ENCODE measurements around the gene CYGB. TPM values are rescaled to one million over a fixed set of nuclear protein-coding genes. Genes with fewer than 3 reads are reported as not detected.
"Not testable (repeated sequence)": the region's sequence is repeated elsewhere in the genome, so short reads cannot be mapped to it uniquely, and the experiment has no call there.

The CYGB gene
- total RNA-seq, 2 experiments from 2014 or later: not detected

DNA sequence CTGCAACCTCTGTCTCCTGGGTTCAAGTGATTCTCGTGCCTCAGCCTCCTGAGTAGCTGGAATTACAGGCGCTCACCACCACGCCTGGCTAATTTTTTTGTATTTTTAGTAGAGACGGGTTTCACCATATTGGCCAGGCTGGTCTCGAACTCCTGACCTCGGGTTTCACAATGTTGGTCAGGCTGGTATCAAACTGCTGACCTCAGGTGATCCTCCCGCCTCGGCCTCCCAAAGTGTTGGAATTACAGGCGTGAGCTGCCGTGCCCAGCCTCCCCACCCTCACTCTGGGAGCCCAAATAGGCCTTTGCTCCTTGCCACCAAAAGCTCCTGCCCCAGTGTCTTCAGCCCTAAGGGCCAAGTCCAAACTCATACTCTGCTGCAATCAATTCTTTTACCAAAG, 15.8 kb downstream of the CYGB start:
- DNase-seq; H3K4me3 Mint-ChIP-seq; ATAC-seq; H3K27ac Mint-ChIP-seq; H3K36me3 Mint-ChIP-seq (ENCODE audit: low read depth); H3K9me3 Mint-ChIP-seq (ENCODE audit: low read depth); H3K27me3 Mint-ChIP-seq: not testable (repeated sequence)
- intact Hi-C loops (cut with DNase I, micrococcal nuclease): loop anchor here (2.0 to 10.0 kb wide), 5 partner anchors 63 to 193 kb away; partner anchors contain the start of genes ST6GALNAC2 (in 2 of the 2) and MXRA7 (in 1 of the 2)
- CTCF ChIA-PET: interaction anchor here (0.8 to 3.3 kb wide), 5 partner anchors 36 to 160 kb away, joined by 3 to 44 read pairs (median 12); no protein-coding TSS in a partner anchor
- peaks cover 14% of the 10 kb centered on the region for H3K4me1 Mint-ChIP-seq
- POLR2A ChIA-PET: interaction anchor here (1.2 kb wide), 1 partner anchor 37 kb away, joined by 3 read pairs; no protein-coding TSS in a partner anchor

DNA sequence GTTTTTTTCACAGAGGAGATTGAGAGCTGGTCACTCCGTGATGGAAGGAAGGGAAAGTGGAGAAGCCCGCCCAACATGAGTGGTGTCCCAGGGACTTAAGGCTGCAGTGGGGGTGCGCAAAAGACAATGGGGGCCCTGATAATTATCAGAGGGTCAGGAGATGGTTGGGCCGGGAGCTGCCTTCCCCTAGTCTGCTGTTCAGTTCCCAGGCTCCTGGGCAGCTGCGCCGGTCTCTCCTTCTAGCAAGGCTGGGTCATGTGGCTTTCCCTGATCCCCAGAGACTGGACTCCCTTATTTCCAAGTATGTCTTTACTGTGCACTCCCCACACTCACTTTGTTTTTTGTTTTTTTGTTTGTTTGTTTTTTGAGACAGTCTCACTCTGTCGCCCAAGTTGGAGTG, 16.2 kb downstream of the CYGB start:
- Mint-ChIP-seq H3K4me3 (no peak overlapping the region), H3K4me1 (peaks cover 17% of the 10 kb centered on the region), H3K9me3 (ENCODE audit: low read depth) (no peaks in the 10 kb centered on the region), H3K27ac (no peak overlapping the region), H3K27me3 (no peaks in the 10 kb centered on the region), H3K36me3 (ENCODE audit: low read depth) (no peaks in the 10 kb centered on the region)
- POLR2A ChIA-PET: no interaction called here
- CTCF ChIA-PET: interaction anchor here (0.6 to 3.2 kb wide), 7 partner anchors 14 to 255 kb away, joined by 3 to 26 read pairs (median 4); no protein-coding TSS in a partner anchor
- DNase-seq: no peak
- intact Hi-C loops (cut with DNase I, micrococcal nuclease): loop anchor here in 1 of 2 experiments (10.0 kb wide), 3 partner anchors 64 to 194 kb away; partner anchors contain the start of genes MXRA7 and ST6GALNAC2
- no peak for ATAC-seq

DNA sequence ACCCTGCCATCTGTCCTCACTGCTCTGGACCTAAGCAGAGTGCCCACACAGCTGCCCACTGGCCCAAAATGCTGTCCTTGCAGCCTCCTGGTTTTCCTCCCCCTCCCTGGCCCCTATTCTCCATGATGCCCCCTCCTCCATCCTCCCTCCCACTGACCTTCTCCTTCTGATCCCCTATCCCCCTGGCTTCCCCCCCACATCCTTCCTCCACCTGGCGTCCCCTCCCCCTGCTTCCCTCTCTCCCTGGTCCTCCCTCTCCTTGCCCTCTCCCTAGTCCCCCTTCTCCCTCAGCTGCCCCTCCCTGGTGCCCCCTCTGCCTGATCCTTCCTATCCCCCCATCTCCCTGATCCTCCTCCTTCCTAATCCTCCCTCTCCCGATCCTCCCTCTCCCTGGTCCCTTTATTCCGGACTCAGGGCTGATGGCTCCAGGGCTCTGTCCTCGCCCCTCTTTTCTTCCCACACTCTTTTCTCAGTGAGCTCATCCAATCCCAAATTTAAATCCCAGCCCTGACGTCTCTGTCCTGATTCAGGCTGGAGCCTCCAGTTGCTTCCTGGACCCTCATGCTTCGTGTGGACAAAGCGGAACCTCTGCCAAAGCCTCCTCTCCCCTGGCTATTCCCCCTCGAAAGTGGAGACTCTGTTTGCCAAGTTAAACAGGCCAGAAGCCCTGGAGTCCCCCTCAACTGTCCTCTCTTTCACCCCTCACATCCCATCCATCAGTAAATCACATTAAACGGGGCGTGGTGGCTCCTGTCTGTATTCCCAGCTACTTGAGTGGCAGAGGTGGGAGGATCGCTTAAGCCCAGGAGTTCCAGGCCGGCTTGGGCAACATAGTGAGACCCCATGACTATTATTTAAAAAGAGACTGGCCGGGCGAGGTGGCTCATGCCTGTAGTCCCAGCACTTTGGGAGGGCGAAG, 18.2 kb downstream of the CYGB start:
- H3K4me3 Mint-ChIP-seq: no peak overlapping the region
- peaks cover 35% of the 10 kb centered on the region for H3K4me1 Mint-ChIP-seq
- no peak for ATAC-seq
- no peak for DNase-seq
- no peaks in the 10 kb centered on the region for H3K27me3 Mint-ChIP-seq
- H3K27ac Mint-ChIP-seq: no peak overlapping the region
- no peaks in the 10 kb centered on the region for H3K36me3 Mint-ChIP-seq (ENCODE audit: low read depth)
- no peaks in the 10 kb centered on the region for H3K9me3 Mint-ChIP-seq (ENCODE audit: low read depth)
- intact Hi-C loops (cut with DNase I, micrococcal nuclease): loop anchor here in 1 of 2 experiments (5.0 kb wide), 1 partner anchor 153 kb away; no protein-coding TSS in a partner anchor
- POLR2A ChIA-PET: no interaction called here
- CTCF ChIA-PET: interaction anchor here (0.6 to 1.9 kb wide), 4 partner anchors 9 to 105 kb away, joined by 3 to 12 read pairs (median 4); no protein-coding TSS in a partner anchor

DNA sequence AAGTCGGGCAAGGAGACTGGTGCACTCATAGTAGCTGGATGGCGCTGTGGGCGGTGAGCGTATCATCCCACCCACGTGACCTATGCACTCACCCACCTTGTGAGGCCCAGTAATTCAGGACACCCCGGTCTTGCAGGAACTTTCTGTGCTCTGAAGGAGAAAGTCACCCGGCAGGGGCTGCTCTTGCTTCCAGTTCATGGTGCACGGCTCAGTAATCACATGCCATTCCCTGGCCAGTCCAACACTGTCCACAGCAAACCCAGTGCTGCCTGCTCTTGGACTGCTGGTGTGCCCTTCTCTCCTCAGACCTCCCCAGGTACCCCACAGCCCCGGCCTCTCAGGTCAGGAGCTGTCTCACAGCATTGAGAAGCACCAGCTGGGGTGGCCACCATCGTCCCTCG, 19.9 kb downstream of the CYGB start:
- CTCF ChIA-PET: interaction anchor here (1.5 to 2.5 kb wide), 3 partner anchors 15 to 107 kb away, joined by 4 to 9 read pairs (median 6); no protein-coding TSS in a partner anchor
- POLR2A ChIA-PET: no interaction called here
- peak overlapping the region; percentile 40 for H3K27ac Mint-ChIP-seq
- no peak overlapping the region for H3K4me3 Mint-ChIP-seq
- peaks cover 32% of the 10 kb centered on the region for H3K4me1 Mint-ChIP-seq
- DNase-seq (no peak), ATAC-seq (no peak)
- no peaks in the 10 kb centered on the region for H3K27me3 Mint-ChIP-seq
- no peaks in the 10 kb centered on the region for H3K36me3 Mint-ChIP-seq (ENCODE audit: low read depth)
- no peaks in the 10 kb centered on the region for H3K9me3 Mint-ChIP-seq (ENCODE audit: low read depth)
- intact Hi-C loops (cut with DNase I, micrococcal nuclease): loop anchor here in 1 of 2 experiments (5.0 kb wide), 1 partner anchor 155 kb away; no protein-coding TSS in a partner anchor

DNA sequence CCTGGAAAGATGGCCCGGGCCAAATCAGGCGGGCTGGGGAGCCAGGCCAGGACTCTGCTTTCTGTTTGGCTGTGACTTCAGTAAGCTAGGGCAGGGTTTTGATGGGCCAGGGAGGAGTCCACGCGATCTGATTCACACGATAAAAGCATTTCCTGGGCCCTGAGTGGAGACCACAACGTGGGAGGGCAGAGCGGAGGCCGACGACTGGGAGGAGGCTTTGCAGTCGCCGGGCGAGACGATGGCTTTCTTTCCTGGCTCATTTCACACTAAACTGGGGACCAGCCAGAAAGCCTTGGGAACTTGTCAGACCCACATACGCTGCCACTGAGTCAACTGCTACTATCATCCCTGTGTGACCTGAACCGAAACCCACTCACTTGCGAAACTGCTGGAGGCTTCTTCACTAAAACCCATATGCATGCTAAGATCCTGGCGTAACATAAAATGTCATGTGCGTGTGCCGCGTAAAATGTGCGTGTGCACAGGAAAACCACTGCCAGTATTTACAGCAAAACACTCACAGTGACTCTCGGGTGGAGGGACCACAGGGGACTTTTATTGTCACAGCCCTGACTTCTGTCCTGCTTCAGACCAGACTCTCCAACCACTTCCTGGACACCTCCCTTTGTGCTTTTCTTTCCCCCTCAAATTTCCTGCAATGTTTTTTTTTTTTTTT, 22.1 kb downstream of the CYGB start:
- Mint-ChIP-seq H3K9me3 (ENCODE audit: low read depth) (no peaks in the 10 kb centered on the region), H3K4me3 (peak overlapping the region; percentile 47), H3K4me1 (peaks cover 32% of the 10 kb centered on the region), H3K27me3 (no peaks in the 10 kb centered on the region), H3K27ac (peak overlapping the region; percentile 94), H3K36me3 (ENCODE audit: low read depth) (no peaks in the 10 kb centered on the region)
- ATAC-seq (peak; percentile 90), DNase-seq (peak; percentile 86)
- intact Hi-C loops (cut with DNase I, micrococcal nuclease): loop anchor here (1.0 to 5.0 kb wide), 4 partner anchors 41 to 157 kb away; partner anchors contain the start of gene UBE2O (in 1 of the 2)
- POLR2A ChIA-PET: interaction anchor here (1.0 kb wide), 2 partner anchors 13 to 51 kb away, joined by 3 to 5 read pairs; no protein-coding TSS in a partner anchor
- CTCF ChIA-PET: interaction anchor here (0.6 to 1.8 kb wide), 8 partner anchors 8 to 121 kb away, joined by 3 to 6 read pairs (median 4); no protein-coding TSS in a partner anchor

DNA sequence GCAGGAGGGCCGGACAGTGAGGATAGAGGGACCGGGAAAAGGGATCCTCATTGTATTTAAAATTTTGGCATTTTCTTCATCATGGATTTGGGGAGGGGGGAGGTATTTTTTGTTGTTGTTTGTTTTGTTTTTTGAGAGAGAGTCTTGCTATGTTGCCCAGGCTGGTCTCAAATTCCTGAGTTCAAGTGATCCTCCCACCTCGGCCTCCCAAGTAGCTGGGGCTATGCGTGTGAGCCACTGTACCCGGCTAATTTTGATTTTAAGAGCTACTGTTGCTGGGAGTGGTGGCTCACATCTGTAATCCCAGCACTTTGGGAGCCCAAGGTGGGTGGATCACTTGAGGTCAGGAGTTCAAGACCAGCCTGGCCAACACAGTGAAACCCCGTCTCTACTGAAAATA, 23.2 kb downstream of the CYGB start:
- intact Hi-C loops (cut with DNase I, micrococcal nuclease): loop anchor here in 1 of 2 experiments (2.0 kb wide), 1 partner anchor 42 kb away; no protein-coding TSS in a partner anchor
- H3K27me3 Mint-ChIP-seq; DNase-seq; ATAC-seq; H3K4me3 Mint-ChIP-seq; H3K36me3 Mint-ChIP-seq (ENCODE audit: low read depth); POLR2A ChIA-PET; H3K9me3 Mint-ChIP-seq (ENCODE audit: low read depth): not testable (repeated sequence)
- peak overlapping the region; percentile 52 for H3K27ac Mint-ChIP-seq
- H3K4me1 Mint-ChIP-seq: peaks cover 32% of the 10 kb centered on the region
- CTCF ChIA-PET: interaction anchor here (0.6 to 1.8 kb wide), 11 partner anchors 9 to 230 kb away, joined by 3 to 6 read pairs (median 4); partner anchors contain the start of gene RHBDF2

DNA sequence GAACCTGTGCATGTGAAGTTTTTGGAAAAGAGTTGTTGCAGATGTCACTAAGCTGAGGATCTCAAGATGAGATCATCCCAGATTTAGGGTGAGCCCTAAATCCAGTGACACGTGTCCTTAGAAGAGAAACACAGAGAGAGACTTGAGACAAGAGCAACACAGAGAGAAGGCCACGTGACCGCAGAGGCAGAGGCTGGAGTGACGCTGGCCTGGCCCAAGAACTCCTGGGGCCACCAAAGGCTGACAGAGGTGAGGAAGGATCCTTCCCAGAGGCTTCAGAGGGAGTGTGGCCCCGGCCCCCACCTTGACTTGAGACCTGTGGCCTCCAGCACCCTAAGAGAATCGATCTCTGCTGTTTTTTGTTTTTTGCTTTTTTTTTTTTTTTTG, 24.2 kb downstream of the CYGB start:
- Mint-ChIP-seq H3K36me3 (ENCODE audit: low read depth) (no peaks in the 10 kb centered on the region), H3K27me3 (no peaks in the 10 kb centered on the region), H3K4me1 (peaks cover 32% of the 10 kb centered on the region), H3K4me3 (no peak overlapping the region), H3K9me3 (ENCODE audit: low read depth) (no peaks in the 10 kb centered on the region), H3K27ac (no peak overlapping the region)
- ChIA-PET CTCF (interaction anchor here (1.1 kb wide), 1 partner anchor 10 kb away, joined by 5 read pairs; no protein-coding TSS in a partner anchor), POLR2A (no interaction called here)
- intact Hi-C loops (cut with DNase I, micrococcal nuclease): no loop called here
- DNase-seq (no peak), ATAC-seq (no peak)

DNA sequence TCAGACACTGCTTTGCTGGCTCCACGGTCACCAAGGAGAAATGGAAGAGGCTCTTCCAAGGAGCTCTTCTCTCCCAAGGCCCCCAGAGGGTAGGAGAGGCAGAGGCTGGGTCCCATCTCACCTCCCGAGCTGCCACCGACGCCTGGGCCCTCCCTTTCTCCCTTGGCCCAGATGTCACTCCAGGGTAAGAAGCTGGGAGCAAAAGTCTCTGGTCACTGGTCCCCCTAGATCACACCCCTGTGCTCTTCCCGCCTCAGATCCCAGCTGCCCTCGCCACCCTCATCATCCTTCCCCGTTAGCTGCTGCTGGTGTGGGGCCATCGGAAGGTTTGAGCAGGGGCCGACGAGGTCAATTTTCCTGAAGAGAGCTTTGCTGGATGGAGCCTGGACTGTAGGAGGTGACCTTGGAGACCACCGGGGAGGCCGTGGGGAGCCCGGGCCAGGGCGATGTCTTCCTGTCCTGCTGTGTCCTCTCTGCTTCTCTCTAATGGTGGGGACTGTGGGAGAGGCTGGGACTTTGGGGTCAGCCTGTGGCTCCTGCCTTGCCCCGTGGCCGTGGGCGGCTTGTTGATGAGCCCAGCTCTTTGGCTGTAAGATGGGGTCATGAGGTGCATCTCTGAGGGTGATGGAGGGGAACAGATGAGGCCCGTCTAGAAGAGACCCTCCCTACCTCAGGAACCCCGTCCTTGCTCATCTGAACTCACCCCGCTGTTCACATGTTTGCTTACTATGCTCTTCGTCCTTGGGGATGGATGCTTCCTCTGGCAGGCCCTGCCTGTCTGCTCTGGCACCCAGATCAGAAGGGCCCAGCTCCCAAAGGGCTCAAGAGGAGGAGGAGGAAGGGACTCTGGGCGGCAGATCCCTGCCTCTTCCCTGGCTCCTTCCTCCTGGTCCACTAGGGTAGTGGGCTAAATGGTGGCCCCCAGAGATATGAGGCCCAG, 24.9 kb downstream of the CYGB start:
- Mint-ChIP-seq H3K9me3 (ENCODE audit: low read depth) (no peaks in the 10 kb centered on the region), H3K36me3 (ENCODE audit: low read depth) (no peaks in the 10 kb centered on the region), H3K27me3 (no peaks in the 10 kb centered on the region), H3K4me3 (no peak overlapping the region), H3K27ac (no peak overlapping the region), H3K4me1 (peaks cover 27% of the 10 kb centered on the region)
- intact Hi-C loops (cut with DNase I, micrococcal nuclease): no loop called here
- ChIA-PET CTCF (interaction anchor here (0.7 to 1.4 kb wide), 4 partner anchors 10 to 217 kb away, joined by 3 to 5 read pairs (median 4); no protein-coding TSS in a partner anchor), POLR2A (interaction anchor here (0.5 kb wide), 1 partner anchor 405 kb away, joined by 3 read pairs; no protein-coding TSS in a partner anchor)
- no peak for DNase-seq
- no peak for ATAC-seq

DNA sequence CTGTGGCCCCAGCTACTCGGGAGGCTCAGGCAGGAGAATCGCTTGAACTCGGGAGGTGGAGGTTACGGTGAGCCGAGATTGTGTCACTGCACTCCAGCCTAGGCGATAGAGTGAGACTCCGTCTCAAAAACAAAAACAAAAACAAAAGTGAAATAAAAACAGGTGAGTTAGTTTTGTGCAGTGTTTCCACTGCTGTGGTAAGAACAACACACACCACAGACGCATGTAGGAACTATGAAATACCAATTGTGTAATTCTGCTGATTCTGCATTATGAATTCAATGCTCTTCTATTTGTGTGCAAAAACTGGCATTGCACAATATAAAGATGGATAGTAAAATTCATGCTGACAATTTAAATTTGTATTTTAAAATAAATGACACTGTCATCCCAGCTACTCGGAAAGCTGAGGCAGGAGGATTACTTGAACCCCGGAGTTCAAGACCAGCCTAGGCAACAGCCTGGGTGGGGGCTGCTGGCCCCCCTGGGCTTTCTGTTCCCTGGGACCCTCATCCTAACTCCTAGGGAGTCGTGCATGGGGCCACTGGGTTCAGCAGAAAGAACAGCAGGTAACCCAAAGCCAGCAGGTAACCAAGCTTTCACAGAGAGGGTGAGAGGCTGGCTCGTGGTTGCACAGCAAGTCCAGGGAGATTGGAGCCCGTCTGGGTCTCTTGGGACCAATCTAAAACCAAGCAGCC, 25.7 kb downstream of the CYGB start:
- Mint-ChIP-seq H3K9me3 (ENCODE audit: low read depth) (no peaks in the 10 kb centered on the region), H3K27me3 (no peaks in the 10 kb centered on the region), H3K36me3 (ENCODE audit: low read depth) (no peaks in the 10 kb centered on the region), H3K4me3 (no peak overlapping the region), H3K27ac (no peak overlapping the region), H3K4me1 (peaks cover 25% of the 10 kb centered on the region)
- ChIA-PET CTCF (interaction anchor here (0.9 to 1.4 kb wide), 2 partner anchors 9 to 114 kb away, joined by 3 to 4 read pairs; no protein-coding TSS in a partner anchor), POLR2A (no interaction called here)
- DNase-seq (no peak), ATAC-seq (no peak)
- intact Hi-C loops (cut with DNase I, micrococcal nuclease): no loop called here
